NCI-H1105 (cell line): ENCODE data around the gene CDC42BPA.
A peak's percentile ranks its signal among the peaks of the same experiment; 100 is the strongest.
"Not testable (repeated sequence)": the region's sequence is repeated elsewhere in the genome, so short reads cannot be mapped to it uniquely, and the experiment has no call there.

Source experiments
- DNase-seq: peaks from one replicate; lab custom pipeline; 2025; lab: John Stamatoyannopoulos, UW

CDC42BPA gene

GRCh38 chr1:227260433-227260832, 57.9 kb downstream of the CDC42BPA start:
- DNase-seq: no peak

GRCh38 chr1:227257964-227258363, 60.3 kb downstream of the CDC42BPA start:
- no peak for DNase-seq

- DNase-seq: no peak
Observed at GRCh38 chr1:227255086-227255732, 63.1 kb downstream of the CDC42BPA start.

GRCh38 chr1:227253065-227253464, 65.2 kb downstream of the CDC42BPA start:
- no peak for DNase-seq

- DNase-seq: no peak
Observed at GRCh38 chr1:227245613-227246320, 72.5 kb downstream of the CDC42BPA start.

- DNase-seq: no peak
Observed at GRCh38 chr1:227244339-227245118, 73.8 kb downstream of the CDC42BPA start.

GRCh38 chr1:227242811-227243682, 75.2 kb downstream of the CDC42BPA start:
- DNase-seq: no peak

- no peak for DNase-seq
Observed at GRCh38 chr1:227240983-227241382, 77.3 kb downstream of the CDC42BPA start.

GRCh38 chr1:227234998-227235405, 83.3 kb downstream of the CDC42BPA start:
- DNase-seq: no peak

GRCh38 chr1:227231128-227231527, 87.2 kb downstream of the CDC42BPA start:
- DNase-seq: not testable (repeated sequence)

GRCh38 chr1:227228201-227228600, 90.1 kb downstream of the CDC42BPA start:
- no peak for DNase-seq

GRCh38 chr1:227227761-227228160, 90.5 kb downstream of the CDC42BPA start:
- no peak for DNase-seq

GRCh38 chr1:227225715-227226346, 92.5 kb downstream of the CDC42BPA start:
- no peak for DNase-seq

GRCh38 chr1:227223171-227223806, 95.0 kb downstream of the CDC42BPA start:
- DNase-seq: no peak

- DNase-seq: no peak
Observed at GRCh38 chr1:227219715-227220292, 98.5 kb downstream of the CDC42BPA start.

GRCh38 chr1:227218870-227219573, 99.3 kb downstream of the CDC42BPA start:
- DNase-seq: no peak

- no peak for DNase-seq
Observed at GRCh38 chr1:227215863-227216510, 102.3 kb downstream of the CDC42BPA start.

GRCh38 chr1:227214207-227214606, 104.1 kb downstream of the CDC42BPA start:
- peak; percentile 36 for DNase-seq

GRCh38 chr1:227213426-227213825, 104.9 kb downstream of the CDC42BPA start:
- no peak for DNase-seq
